Uterus (tissue), 2 donors: ENCODE results near the gene DDX31.

Experiments used
- CTCF ChIP-seq, 4 experiments: fragments of 200-600 bp in 2 of 4; fragments of 450-650 bp in 2 of 4; sonication (generic) in 2 of 4; IDR thresholded peaks; one replicate each; pipeline ENCODE4 v1.5.1; 2016 to 2019; ENCODE audit warnings: antibody characterized with exemption in 4 of 4, mild to moderate bottlenecking in 2 of 4, moderate library complexity in 1 of 4
- POLR2A ChIP-seq, 2 donors: fragments of 450-650 bp; IDR thresholded peaks; one replicate each; pipeline ENCODE4 v1.6.1; 2016; ENCODE audit warnings: antibody characterized with exemption in 2 of 2, mild to moderate bottlenecking in 1 of 2, moderate library complexity in 1 of 2

- no peak for TF ChIP-seq CTCF (IDR thresholded peaks at IDR 0.05)
- TF ChIP-seq POLR2A (IDR thresholded peaks at IDR 0.05), result no peak
Measured at GRCh38 chr9:132647355-132647754, 22.4 kb downstream of the DDX31 start.
